Esophagus squamous epithelium (tissue), 4 donors: Measurements from ENCODE around the gene TFDP2.

ENCODE experiments used
- POLR2A ChIP-seq, 4 donors: fragments of 450-650 bp; IDR thresholded peaks; one replicate each; pipeline ENCODE4 v1.6.1; 2017; ENCODE audit warnings: antibody characterized with exemption in 4 of 4, mild to moderate bottlenecking in 4 of 4, moderate library complexity in 3 of 4
- TF ChIP-seq, protein P1 (sequence below), 6 experiments: fragments of 450-650 bp in 4 of 6; fragments of 200-600 bp in 2 of 6; sonication (generic) in 2 of 6; IDR thresholded peaks; one replicate each; pipeline ENCODE4 v1.5.1; 2016 to 2019; ENCODE audit warnings: antibody characterized with exemption in 6 of 6, mild to moderate bottlenecking in 4 of 6, moderate library complexity in 4 of 6

- TF ChIP-seq, protein P1, sequence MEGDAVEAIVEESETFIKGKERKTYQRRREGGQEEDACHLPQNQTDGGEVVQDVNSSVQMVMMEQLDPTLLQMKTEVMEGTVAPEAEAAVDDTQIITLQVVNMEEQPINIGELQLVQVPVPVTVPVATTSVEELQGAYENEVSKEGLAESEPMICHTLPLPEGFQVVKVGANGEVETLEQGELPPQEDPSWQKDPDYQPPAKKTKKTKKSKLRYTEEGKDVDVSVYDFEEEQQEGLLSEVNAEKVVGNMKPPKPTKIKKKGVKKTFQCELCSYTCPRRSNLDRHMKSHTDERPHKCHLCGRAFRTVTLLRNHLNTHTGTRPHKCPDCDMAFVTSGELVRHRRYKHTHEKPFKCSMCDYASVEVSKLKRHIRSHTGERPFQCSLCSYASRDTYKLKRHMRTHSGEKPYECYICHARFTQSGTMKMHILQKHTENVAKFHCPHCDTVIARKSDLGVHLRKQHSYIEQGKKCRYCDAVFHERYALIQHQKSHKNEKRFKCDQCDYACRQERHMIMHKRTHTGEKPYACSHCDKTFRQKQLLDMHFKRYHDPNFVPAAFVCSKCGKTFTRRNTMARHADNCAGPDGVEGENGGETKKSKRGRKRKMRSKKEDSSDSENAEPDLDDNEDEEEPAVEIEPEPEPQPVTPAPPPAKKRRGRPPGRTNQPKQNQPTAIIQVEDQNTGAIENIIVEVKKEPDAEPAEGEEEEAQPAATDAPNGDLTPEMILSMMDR (IDR thresholded peaks at IDR 0.05): peak in 2 of 6 experiments; percentile 43 to 65
- no peak for TF ChIP-seq POLR2A (IDR thresholded peaks at IDR 0.05)
Observed at GRCh38 chr3:141998669-141999290, 150.6 kb downstream of the TFDP2 start.
